ENCODE results near the gene CCDC51. TPM values are rescaled to one million over a fixed set of nuclear protein-coding genes. Genes with fewer than 3 reads are reported as not detected.

CCDC51 gene
- total and polyA plus RNA-seq, 2 donors (not counting 3 experiments of a cell fraction or from before 2014, with no cell fraction given), result 11.2 to 11.3 TPM

DNA sequence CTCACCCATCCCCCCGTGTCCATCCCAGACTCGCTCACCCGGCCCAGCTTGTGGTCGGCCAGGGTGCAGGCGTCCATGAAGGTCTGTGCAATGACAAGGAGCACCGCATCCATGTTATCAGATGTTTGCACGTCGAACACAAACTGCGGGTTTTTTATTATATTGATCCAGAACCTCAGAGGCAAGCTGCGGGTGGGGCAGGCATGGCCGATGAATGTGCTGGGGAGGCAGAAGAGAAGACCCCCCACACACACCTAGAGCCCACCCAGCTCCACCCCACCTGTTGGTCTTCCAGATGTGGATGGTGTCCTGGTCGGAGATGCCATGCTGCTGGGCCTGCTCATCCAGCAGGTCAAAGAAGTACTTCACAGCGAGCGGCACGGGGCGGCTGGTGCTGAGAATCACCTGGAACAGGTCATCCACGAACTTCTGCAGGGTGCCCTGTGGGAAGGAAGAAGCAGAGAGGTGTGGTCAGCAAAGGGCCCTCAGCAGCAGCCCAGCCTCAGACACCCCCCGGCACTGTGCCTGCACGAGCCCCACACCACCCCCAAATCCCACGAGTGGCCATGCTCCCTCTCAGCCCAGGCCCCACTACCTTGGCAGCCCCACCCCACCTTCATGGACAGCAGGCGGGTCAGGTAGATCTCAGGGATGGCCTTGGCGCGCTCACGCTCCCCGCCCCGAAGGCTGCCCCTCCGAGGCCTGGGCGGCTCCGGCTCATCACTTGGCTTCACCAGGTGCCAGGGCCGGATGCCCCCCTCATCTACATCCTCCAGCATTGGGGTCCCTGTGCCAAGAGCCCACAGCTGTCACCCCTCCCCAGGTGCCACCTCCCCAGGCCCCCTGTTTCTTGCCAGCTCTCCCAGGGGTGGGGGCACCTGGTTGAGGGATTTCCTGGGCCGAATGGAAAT, 30.4 kb downstream of the CCDC51 start:
- Histone ChIP-seq H3K9me1 (replicated peaks; ENCODE audit: control insufficient read depth, extremely low read depth, insufficient read depth, low read length) (no peaks in the 10 kb centered on the region), H3K27me3 (ENCODE audit: control insufficient read depth in 2 of 2, insufficient read depth in 2 of 2, low read length in 2 of 2) (no peaks in the 10 kb centered on the region), H3K9ac (replicated peaks; ENCODE audit: extremely low read depth, insufficient read depth, low read length) (no peak overlapping the region), H3K36me3 (ENCODE audit: control insufficient read depth in 2 of 2, extremely low read depth in 1 of 2, insufficient read depth in 2 of 2, low read length in 2 of 2) (peaks cover 0 to 35% of the 10 kb centered on the region in 2 experiments), H3K4me3 (replicated peaks in 1 of 3; ENCODE audit: insufficient read depth in 1 of 3, low read depth in 1 of 3, low read length in 3 of 3) (no peak overlapping the region), H3K79me2 (ENCODE audit: control insufficient read depth, insufficient read depth, low read length) (no peaks in the 10 kb centered on the region), H4K20me1 (replicated peaks; ENCODE audit: control insufficient read depth, extremely low read depth, insufficient read depth, low read length) (no peaks in the 10 kb centered on the region), H3K4me2 (ENCODE audit: insufficient read depth, low read length) (no peak overlapping the region), H2AFZ (ENCODE audit: low read depth, low read length) (no peak overlapping the region), H3K9me3 (replicated peaks; ENCODE audit: control insufficient read depth, insufficient read depth, low read length) (no peaks in the 10 kb centered on the region), H3K4me1 (ENCODE audit: control insufficient read depth, extremely low read depth, insufficient read depth, low read length) (no peaks in the 10 kb centered on the region), H3K27ac (ENCODE audit: insufficient read depth, low read depth, low read length) (no peak overlapping the region)
- TF ChIP-seq GATA2 (IDR thresholded peaks at IDR 0.05; ENCODE audit: insufficient read depth, insufficient read length, low read depth, low read length) (no peak), EZH2 (IDR thresholded peaks at IDR 0.05; ENCODE audit: borderline replicate concordance, low read depth, low read length, severe bottlenecking) (no peak), POLR2AphosphoS5 (IDR thresholded peaks at IDR 0.05; ENCODE audit: insufficient read depth, low read depth, low read length) (no peak)
- intact Hi-C loops (cut with micrococcal nuclease), result no loop called here
- ChIA-PET CTCF (interaction anchor here (0.8 to 12.6 kb wide), 4 partner anchors 9 to 27 kb away, joined by 3 to 716 read pairs (median 4); no protein-coding TSS in a partner anchor), POLR2A (interaction anchor here (0.5 kb wide), 1 partner anchor 48 kb away, joined by 3 read pairs; no protein-coding TSS in a partner anchor)
- BruUV-seq (replicated peaks), result TSS peak; percentile 19
- no peak for DNase-seq (ENCODE audit: low read depth, low spot score)
- FAIRE-seq, result no peak
- dilution Hi-C loops (cut with MboI; ENCODE audit: extremely low pct_ligation_motif_present, low sequenced_read_pairs), result no loop called here

DNA sequence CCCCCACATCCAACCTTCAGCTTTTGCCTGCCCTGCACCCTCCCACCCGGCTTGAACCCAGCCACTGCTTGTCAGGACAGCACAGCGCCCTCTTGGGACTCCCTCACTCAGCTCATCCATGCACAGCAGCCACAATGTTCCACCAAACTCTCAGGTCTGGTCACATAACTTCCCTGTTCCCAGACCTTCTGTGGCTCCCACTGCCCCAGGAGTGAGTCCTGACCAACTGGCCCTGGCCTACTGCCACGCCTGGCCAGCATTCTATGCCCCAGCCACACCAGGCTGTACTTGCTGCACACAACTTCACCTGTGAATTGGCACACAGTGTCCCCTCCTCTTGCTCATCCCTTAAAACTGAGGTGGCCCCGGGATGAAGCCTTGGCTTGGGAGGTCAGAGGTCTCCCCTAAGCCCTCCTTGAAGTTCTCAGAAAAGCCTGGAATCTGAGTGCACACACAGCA, 31.1 kb downstream of the CCDC51 start:
- ChIA-PET CTCF (interaction anchor here (1.4 to 12.6 kb wide), 3 partner anchors 14 to 28 kb away, joined by 3 to 716 read pairs (median 4); no protein-coding TSS in a partner anchor), POLR2A (no interaction called here)
- dilution Hi-C loops (cut with MboI; ENCODE audit: extremely low pct_ligation_motif_present, low sequenced_read_pairs), result no loop called here
- intact Hi-C loops (cut with micrococcal nuclease), result no loop called here
- no peak overlapping the region for H3K4me2 ChIP-seq (ENCODE audit: insufficient read depth, low read length)
- H3K9me1 ChIP-seq (replicated peaks; ENCODE audit: control insufficient read depth, extremely low read depth, insufficient read depth, low read length), result no peaks in the 10 kb centered on the region
- H3K4me1 ChIP-seq (ENCODE audit: control insufficient read depth, extremely low read depth, insufficient read depth, low read length), result no peaks in the 10 kb centered on the region
- H4K20me1 ChIP-seq (replicated peaks; ENCODE audit: control insufficient read depth, extremely low read depth, insufficient read depth, low read length), result no peaks in the 10 kb centered on the region
- no peaks in the 10 kb centered on the region for H3K27me3 ChIP-seq (ENCODE audit: control insufficient read depth in 2 of 2, insufficient read depth in 2 of 2, low read length in 2 of 2)
- no peak overlapping the region for H3K9ac ChIP-seq (replicated peaks; ENCODE audit: extremely low read depth, insufficient read depth, low read length)
- DNase-seq (ENCODE audit: low read depth, low spot score) (no peak), FAIRE-seq (no peak)
- no peak overlapping the region for H3K27ac ChIP-seq (ENCODE audit: insufficient read depth, low read depth, low read length)
- no peaks in the 10 kb centered on the region for H3K9me3 ChIP-seq (replicated peaks; ENCODE audit: control insufficient read depth, insufficient read depth, low read length)
- BruUV-seq (replicated peaks), result no TSS peak
- peaks cover 0 to 37% of the 10 kb centered on the region in 2 experiments for H3K36me3 ChIP-seq (ENCODE audit: control insufficient read depth in 2 of 2, extremely low read depth in 1 of 2, insufficient read depth in 2 of 2, low read length in 2 of 2)
- no peak for TF ChIP-seq JUN (IDR thresholded peaks at IDR 0.05; ENCODE audit: borderline replicate concordance, insufficient read depth, insufficient read length, low read depth)
- no peak for TF ChIP-seq MYC (IDR thresholded peaks at IDR 0.05; ENCODE audit: low read depth, low read length)
- TF ChIP-seq POLR2AphosphoS5 (IDR thresholded peaks at IDR 0.05; ENCODE audit: insufficient read depth, low read depth, low read length), result no peak
- TF ChIP-seq EZH2 (IDR thresholded peaks at IDR 0.05; ENCODE audit: borderline replicate concordance, low read depth, low read length, severe bottlenecking), result no peak
- no peak for TF ChIP-seq CTCF (IDR thresholded peaks at IDR 0.05; ENCODE audit: extremely low read depth in 1 of 2, insufficient read depth in 1 of 2, low read depth in 1 of 2, low read length in 2 of 2)
- no peak for TF ChIP-seq MAX (IDR thresholded peaks at IDR 0.05; ENCODE audit: insufficient read depth, insufficient read length)
- TF ChIP-seq GATA2 (IDR thresholded peaks at IDR 0.05; ENCODE audit: insufficient read depth, insufficient read length, low read depth, low read length), result no peak
- no peak for TF ChIP-seq POLR2A (IDR thresholded peaks at IDR 0.05; ENCODE audit: low read depth, low read length)
- no peak for TF ChIP-seq FOS (IDR thresholded peaks at IDR 0.05; ENCODE audit: borderline replicate concordance, insufficient read depth, low read length)
- H3K4me3 ChIP-seq (replicated peaks in 1 of 3; ENCODE audit: insufficient read depth in 1 of 3, low read depth in 1 of 3, low read length in 3 of 3), result no peak overlapping the region
- H2AFZ ChIP-seq (ENCODE audit: low read depth, low read length), result no peak overlapping the region
- no peaks in the 10 kb centered on the region for H3K79me2 ChIP-seq (ENCODE audit: control insufficient read depth, insufficient read depth, low read length)
